Measurements from ENCODE around the gene SCD5. TPM values are rescaled to one million over a fixed set of nuclear protein-coding genes. Genes with fewer than 3 reads are reported as not detected.

SCD5 gene
- polyA plus RNA-seq, 1 donor from 2014 or later = 212 TPM

DNA sequence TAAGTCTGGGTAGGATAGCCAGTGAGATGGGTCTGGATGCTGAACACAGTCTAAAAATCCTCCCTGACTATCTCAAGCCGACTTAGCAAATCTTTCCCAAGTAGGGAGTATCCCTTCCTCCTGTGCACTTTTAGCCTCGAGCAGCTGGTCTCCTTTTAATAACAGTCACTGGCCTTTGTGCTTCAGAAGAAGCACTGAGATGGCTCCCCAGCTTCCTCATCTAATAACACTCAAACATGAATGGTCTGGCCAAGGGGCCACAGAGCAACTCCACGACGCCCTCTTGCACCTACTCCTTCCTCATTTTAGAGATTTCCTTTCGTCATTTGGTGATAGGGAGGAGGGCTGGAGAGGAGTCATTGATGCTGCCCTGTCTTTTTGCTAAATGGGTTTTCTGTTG lies 158.1 kb downstream of the SCD5 start:
- Histone ChIP-seq H4K20me1 (ENCODE audit: insufficient read depth) (no peaks in the 10 kb centered on the region), H3K4me3 (ENCODE audit: low read length) (no peak overlapping the region), H2AFZ (ENCODE audit: low read depth, low read length) (no peak overlapping the region), H3K9me2 (ENCODE audit: insufficient read depth, low read length) (no peaks in the 10 kb centered on the region), H3K4me2 (ENCODE audit: low read length) (no peak overlapping the region), H3K9ac (ENCODE audit: low read length) (no peak overlapping the region), H3K27me3 (ENCODE audit: insufficient read depth, low read depth, low read length) (no peaks in the 10 kb centered on the region), H3K27ac (ENCODE audit: low read length) (no peak overlapping the region), H3K36me3 (ENCODE audit: insufficient read depth, low read length) (no peaks in the 10 kb centered on the region), H3K79me2 (replicated peaks; ENCODE audit: insufficient read depth, low read length) (no peaks in the 10 kb centered on the region), H3K9me3 (ENCODE audit: low read length) (no peaks in the 10 kb centered on the region), H3F3A (ENCODE audit: insufficient read depth, low read length, poor library complexity, severe bottlenecking) (no peaks in the 10 kb centered on the region)
- TF ChIP-seq, protein P1, sequence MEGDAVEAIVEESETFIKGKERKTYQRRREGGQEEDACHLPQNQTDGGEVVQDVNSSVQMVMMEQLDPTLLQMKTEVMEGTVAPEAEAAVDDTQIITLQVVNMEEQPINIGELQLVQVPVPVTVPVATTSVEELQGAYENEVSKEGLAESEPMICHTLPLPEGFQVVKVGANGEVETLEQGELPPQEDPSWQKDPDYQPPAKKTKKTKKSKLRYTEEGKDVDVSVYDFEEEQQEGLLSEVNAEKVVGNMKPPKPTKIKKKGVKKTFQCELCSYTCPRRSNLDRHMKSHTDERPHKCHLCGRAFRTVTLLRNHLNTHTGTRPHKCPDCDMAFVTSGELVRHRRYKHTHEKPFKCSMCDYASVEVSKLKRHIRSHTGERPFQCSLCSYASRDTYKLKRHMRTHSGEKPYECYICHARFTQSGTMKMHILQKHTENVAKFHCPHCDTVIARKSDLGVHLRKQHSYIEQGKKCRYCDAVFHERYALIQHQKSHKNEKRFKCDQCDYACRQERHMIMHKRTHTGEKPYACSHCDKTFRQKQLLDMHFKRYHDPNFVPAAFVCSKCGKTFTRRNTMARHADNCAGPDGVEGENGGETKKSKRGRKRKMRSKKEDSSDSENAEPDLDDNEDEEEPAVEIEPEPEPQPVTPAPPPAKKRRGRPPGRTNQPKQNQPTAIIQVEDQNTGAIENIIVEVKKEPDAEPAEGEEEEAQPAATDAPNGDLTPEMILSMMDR (IDR thresholded peaks at IDR 0.05; ENCODE audit: poor library complexity, severe bottlenecking) = no peak
- TF ChIP-seq SMC3 (conservative IDR thresholded peaks at IDR 0.05; ENCODE audit: poor library complexity) = no peak

GRCh38 chr4:82639971-82640370 lies 158.6 kb downstream of the SCD5 start:
- TF ChIP-seq SMC3 (conservative IDR thresholded peaks at IDR 0.05; ENCODE audit: poor library complexity) = no peak
- Histone ChIP-seq H3K9ac (ENCODE audit: low read length) (no peak overlapping the region), H3K27ac (ENCODE audit: low read length) (no peak overlapping the region), H2AFZ (ENCODE audit: low read depth, low read length) (no peak overlapping the region), H3K27me3 (ENCODE audit: insufficient read depth, low read depth, low read length) (no peaks in the 10 kb centered on the region), H3K4me2 (ENCODE audit: low read length) (no peak overlapping the region), H4K20me1 (ENCODE audit: insufficient read depth) (no peaks in the 10 kb centered on the region), H3K4me3 (ENCODE audit: low read length) (no peak overlapping the region), H3K9me2 (ENCODE audit: insufficient read depth, low read length) (no peaks in the 10 kb centered on the region), H3K79me2 (replicated peaks; ENCODE audit: insufficient read depth, low read length) (no peaks in the 10 kb centered on the region), H3F3A (ENCODE audit: insufficient read depth, low read length, poor library complexity, severe bottlenecking) (no peaks in the 10 kb centered on the region), H3K9me3 (ENCODE audit: low read length) (no peaks in the 10 kb centered on the region), H3K36me3 (ENCODE audit: insufficient read depth, low read length) (no peaks in the 10 kb centered on the region)

- no peak overlapping the region for H2AFZ ChIP-seq (ENCODE audit: low read depth, low read length)
These were observed 160.1 kb downstream of the SCD5 start for GRCh38 chr4:82638479-82638878.

More at GRCh38 chr4:82638479-82638878, 160.1 kb downstream of the SCD5 start:
- Histone ChIP-seq H3K4me3 (ENCODE audit: low read length) (no peak overlapping the region), H3K79me2 (replicated peaks; ENCODE audit: insufficient read depth, low read length) (no peaks in the 10 kb centered on the region), H3K9me2 (ENCODE audit: insufficient read depth, low read length) (no peaks in the 10 kb centered on the region), H3K4me2 (ENCODE audit: low read length) (no peak overlapping the region), H3K9me3 (ENCODE audit: low read length) (no peaks in the 10 kb centered on the region), H3K27me3 (ENCODE audit: insufficient read depth, low read depth, low read length) (no peaks in the 10 kb centered on the region), H3K36me3 (ENCODE audit: insufficient read depth, low read length) (no peaks in the 10 kb centered on the region), H3F3A (ENCODE audit: insufficient read depth, low read length, poor library complexity, severe bottlenecking) (no peaks in the 10 kb centered on the region), H3K27ac (ENCODE audit: low read length) (no peak overlapping the region), H3K9ac (ENCODE audit: low read length) (no peak overlapping the region), H4K20me1 (ENCODE audit: insufficient read depth) (no peaks in the 10 kb centered on the region)
- TF ChIP-seq RAD21 (conservative IDR thresholded peaks at IDR 0.05) = no peak
- TF ChIP-seq, protein P1 (IDR thresholded peaks at IDR 0.05; ENCODE audit: poor library complexity, severe bottlenecking) = no peak
- TF ChIP-seq SMC3 (conservative IDR thresholded peaks at IDR 0.05; ENCODE audit: poor library complexity) = no peak
- no peak for TF ChIP-seq EZH2 (IDR thresholded peaks at IDR 0.05; ENCODE audit: borderline replicate concordance, insufficient read depth, low read length, poor library complexity, severe bottlenecking)
- no peak for TF ChIP-seq EP300 (conservative IDR thresholded peaks at IDR 0.05; ENCODE audit: poor library complexity, severe bottlenecking)
- TF ChIP-seq POLR2AphosphoS5 (IDR thresholded peaks at IDR 0.05) = no peak
- no peak for TF ChIP-seq TAF1 (IDR thresholded peaks at IDR 0.05; ENCODE audit: low read depth)
- no peak for TF ChIP-seq MXI1 (conservative IDR thresholded peaks at IDR 0.05; ENCODE audit: poor library complexity, severe bottlenecking)
- TF ChIP-seq, protein P2, sequence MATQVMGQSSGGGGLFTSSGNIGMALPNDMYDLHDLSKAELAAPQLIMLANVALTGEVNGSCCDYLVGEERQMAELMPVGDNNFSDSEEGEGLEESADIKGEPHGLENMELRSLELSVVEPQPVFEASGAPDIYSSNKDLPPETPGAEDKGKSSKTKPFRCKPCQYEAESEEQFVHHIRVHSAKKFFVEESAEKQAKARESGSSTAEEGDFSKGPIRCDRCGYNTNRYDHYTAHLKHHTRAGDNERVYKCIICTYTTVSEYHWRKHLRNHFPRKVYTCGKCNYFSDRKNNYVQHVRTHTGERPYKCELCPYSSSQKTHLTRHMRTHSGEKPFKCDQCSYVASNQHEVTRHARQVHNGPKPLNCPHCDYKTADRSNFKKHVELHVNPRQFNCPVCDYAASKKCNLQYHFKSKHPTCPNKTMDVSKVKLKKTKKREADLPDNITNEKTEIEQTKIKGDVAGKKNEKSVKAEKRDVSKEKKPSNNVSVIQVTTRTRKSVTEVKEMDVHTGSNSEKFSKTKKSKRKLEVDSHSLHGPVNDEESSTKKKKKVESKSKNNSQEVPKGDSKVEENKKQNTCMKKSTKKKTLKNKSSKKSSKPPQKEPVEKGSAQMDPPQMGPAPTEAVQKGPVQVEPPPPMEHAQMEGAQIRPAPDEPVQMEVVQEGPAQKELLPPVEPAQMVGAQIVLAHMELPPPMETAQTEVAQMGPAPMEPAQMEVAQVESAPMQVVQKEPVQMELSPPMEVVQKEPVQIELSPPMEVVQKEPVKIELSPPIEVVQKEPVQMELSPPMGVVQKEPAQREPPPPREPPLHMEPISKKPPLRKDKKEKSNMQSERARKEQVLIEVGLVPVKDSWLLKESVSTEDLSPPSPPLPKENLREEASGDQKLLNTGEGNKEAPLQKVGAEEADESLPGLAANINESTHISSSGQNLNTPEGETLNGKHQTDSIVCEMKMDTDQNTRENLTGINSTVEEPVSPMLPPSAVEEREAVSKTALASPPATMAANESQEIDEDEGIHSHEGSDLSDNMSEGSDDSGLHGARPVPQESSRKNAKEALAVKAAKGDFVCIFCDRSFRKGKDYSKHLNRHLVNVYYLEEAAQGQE (IDR thresholded peaks at IDR 0.05; ENCODE audit: borderline replicate concordance) = no peak

All from neural cell (in vitro differentiated cells).